Activated naive CD8-positive, alpha-beta T cell treated with anti-CD3 and anti-CD28 coated beads, Interleukin-2, amount 50 U/mL, for 24 hours (primary cell): Measurements from ENCODE around the gene ITPR2.

Source experiments
- ATAC-seq: fragments of 150-1000 bp; cut with Tn5 transposase; one replicate; pipeline ENCODE4 v1.10.0; 2021
- DNase-seq: peaks from one replicate; pipeline ENCODE4 v3.0.0; 2021
- H3K27ac Mint-ChIP-seq: one replicate; pipeline ENCODE4 v1.8.0; 2021; ENCODE audit warnings: mild to moderate bottlenecking, mixed read lengths
- H3K27me3 Mint-ChIP-seq: one replicate; pipeline ENCODE4 v1.8.0; 2021; ENCODE audit warnings: mixed read lengths
- H3K36me3 Mint-ChIP-seq: one replicate; pipeline ENCODE4 v1.8.0; 2021; ENCODE audit warnings: low read depth, mixed read lengths
- H3K4me1 Mint-ChIP-seq: one replicate; pipeline ENCODE4 v1.8.0; 2021; ENCODE audit warnings: mixed read lengths
- H3K4me3 Mint-ChIP-seq: one replicate; pipeline ENCODE4 v1.8.0; 2021; ENCODE audit warnings: mild to moderate bottlenecking, moderate library complexity, mixed read lengths
- H3K9me3 Mint-ChIP-seq: one replicate; pipeline ENCODE4 v1.8.0; 2021; ENCODE audit warnings: mixed read lengths

The ITPR2 gene

DNA sequence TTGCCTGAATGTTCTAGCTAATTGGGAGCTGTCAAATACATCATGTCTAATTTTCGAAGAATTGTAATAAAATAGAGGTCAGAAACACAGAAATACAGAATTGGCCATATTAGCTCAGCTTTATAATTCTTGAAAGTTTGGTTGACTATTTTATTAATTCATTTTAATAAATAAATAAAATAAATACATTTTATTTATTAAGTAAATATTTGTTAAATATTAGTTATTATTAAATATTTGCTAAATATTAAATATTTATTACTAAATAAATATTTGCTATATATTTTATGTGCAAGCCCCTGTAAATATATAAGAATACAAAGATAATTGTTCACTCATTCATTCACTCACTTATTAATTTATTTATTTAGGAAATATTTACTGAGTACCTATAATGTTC, 406.3 kb downstream of the ITPR2 start:
- Mint-ChIP-seq H3K27me3 (no peaks in the 10 kb centered on the region), H3K4me1 (no peaks in the 10 kb centered on the region), H3K4me3 (no peak overlapping the region), H3K27ac (no peak overlapping the region), H3K36me3 (peaks cover 8% of the 10 kb centered on the region), H3K9me3 (no peaks in the 10 kb centered on the region)
- ATAC-seq (no peak), DNase-seq (no peak)

GRCh38 chr12:26425587-26426260, 407.3 kb downstream of the ITPR2 start:
- Mint-ChIP-seq H3K36me3 (peaks cover 14% of the 10 kb centered on the region), H3K4me1 (no peaks in the 10 kb centered on the region), H3K27ac (no peak overlapping the region), H3K4me3 (no peak overlapping the region), H3K9me3 (no peaks in the 10 kb centered on the region), H3K27me3 (no peaks in the 10 kb centered on the region)
- ATAC-seq = no peak
- no peak for DNase-seq

DNA sequence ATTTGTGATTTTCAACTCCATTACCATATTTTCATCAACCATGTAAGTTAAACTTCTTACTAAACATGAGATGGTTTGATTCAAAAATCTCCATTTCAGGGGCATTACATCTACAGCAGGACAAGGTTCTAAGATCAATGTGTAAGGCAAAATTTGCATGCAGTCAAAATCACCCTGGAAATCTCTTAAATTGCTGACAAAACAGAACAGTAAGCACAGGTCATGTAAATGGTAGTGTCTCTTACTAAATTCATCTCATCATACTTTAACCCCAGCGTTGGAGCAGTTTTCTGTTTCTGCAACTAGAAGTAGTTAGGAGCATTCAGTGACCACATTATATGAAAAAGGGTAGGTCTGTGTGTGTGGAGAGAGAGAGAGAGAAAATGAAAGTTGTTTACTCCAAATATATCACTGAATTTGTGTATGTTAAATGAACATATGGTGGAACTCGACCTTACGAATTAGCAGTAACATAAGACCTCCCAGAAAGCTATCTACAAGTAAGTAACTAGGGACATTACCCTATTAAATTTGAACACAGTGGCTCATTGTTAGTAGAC, 410.1 kb downstream of the ITPR2 start:
- no peaks in the 10 kb centered on the region for H3K4me1 Mint-ChIP-seq
- DNase-seq = no peak
- H3K9me3 Mint-ChIP-seq = no peaks in the 10 kb centered on the region
- no peak overlapping the region for H3K4me3 Mint-ChIP-seq
- no peaks in the 10 kb centered on the region for H3K27me3 Mint-ChIP-seq
- no peak overlapping the region for H3K27ac Mint-ChIP-seq
- peaks cover 26% of the 10 kb centered on the region for H3K36me3 Mint-ChIP-seq
- ATAC-seq = no peak

DNA sequence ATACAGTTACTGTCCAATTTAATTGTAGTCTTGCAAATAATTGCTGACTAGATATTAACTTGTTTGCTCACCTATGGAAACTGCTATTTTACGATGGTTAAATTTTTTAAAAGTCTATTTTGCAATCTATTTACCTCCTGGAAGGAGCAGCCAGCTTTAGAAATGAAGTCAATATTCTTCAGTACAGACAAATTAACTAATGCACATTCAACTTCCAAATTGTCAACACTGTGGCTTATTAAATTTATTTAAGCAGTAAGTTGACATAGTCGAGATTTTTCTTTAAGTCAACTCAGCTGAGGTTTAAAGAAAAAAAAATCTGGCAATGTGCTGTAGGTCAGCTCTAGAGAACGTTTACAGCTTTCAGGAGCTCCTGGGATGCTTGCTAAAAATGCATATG, 416.4 kb downstream of the ITPR2 start:
- Mint-ChIP-seq H3K4me1 (no peaks in the 10 kb centered on the region), H3K9me3 (no peaks in the 10 kb centered on the region), H3K36me3 (peaks cover 26% of the 10 kb centered on the region), H3K27ac (no peak overlapping the region), H3K27me3 (no peaks in the 10 kb centered on the region), H3K4me3 (no peak overlapping the region)
- ATAC-seq = no peak
- DNase-seq = no peak

DNA sequence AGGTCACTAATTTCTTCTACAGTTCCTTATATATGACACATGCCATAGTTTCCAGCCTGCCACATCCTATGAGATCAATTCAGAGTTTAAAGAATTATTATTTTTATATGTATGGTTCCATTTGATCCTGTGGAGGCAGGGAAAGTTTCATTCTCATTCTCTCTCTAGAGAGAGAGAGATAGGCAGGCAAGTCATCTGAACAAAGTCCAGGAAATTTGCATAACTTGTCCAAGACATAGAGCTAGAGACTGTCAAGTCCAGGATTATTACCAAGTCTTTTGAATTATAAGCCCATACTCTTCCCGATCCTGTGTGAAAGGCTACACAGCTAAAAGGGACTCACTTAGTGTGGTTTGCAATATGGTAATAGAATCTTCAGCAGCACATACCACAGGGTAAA, 422.3 kb downstream of the ITPR2 start:
- H3K27ac Mint-ChIP-seq = no peak overlapping the region
- H3K4me3 Mint-ChIP-seq = no peak overlapping the region
- H3K4me1 Mint-ChIP-seq = no peaks in the 10 kb centered on the region
- H3K9me3 Mint-ChIP-seq = no peaks in the 10 kb centered on the region
- H3K27me3 Mint-ChIP-seq = no peaks in the 10 kb centered on the region
- DNase-seq (no peak), ATAC-seq (no peak)
- H3K36me3 Mint-ChIP-seq = peaks cover 14% of the 10 kb centered on the region

GRCh38 chr12:26406813-26407212, 426.2 kb downstream of the ITPR2 start:
- Mint-ChIP-seq H3K4me3 (no peak overlapping the region), H3K36me3 (peaks cover 11% of the 10 kb centered on the region), H3K27ac (no peak overlapping the region), H3K4me1 (no peaks in the 10 kb centered on the region), H3K9me3 (no peaks in the 10 kb centered on the region), H3K27me3 (no peaks in the 10 kb centered on the region)
- no peak for DNase-seq
- no peak for ATAC-seq

DNA sequence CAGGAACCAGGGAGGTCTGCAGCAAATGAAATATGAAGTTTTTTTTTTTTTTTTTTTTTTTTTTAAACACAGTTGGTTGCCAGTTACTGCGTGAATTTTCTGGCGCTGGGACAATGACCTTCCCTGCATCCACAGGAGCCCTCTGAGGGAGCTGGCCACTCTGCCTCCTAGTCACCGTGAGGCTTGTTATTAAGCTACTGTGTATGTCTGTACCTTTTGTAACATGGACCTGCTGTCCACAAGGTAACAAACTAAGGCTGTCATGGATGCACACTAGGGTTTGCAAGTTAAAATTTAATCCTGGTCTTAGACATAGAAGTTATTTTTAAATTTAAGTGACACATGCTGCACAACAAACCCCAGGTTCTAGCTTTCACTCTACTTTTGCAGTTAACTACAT, 426.6 kb downstream of the ITPR2 start:
- no peaks in the 10 kb centered on the region for H3K9me3 Mint-ChIP-seq

DNA sequence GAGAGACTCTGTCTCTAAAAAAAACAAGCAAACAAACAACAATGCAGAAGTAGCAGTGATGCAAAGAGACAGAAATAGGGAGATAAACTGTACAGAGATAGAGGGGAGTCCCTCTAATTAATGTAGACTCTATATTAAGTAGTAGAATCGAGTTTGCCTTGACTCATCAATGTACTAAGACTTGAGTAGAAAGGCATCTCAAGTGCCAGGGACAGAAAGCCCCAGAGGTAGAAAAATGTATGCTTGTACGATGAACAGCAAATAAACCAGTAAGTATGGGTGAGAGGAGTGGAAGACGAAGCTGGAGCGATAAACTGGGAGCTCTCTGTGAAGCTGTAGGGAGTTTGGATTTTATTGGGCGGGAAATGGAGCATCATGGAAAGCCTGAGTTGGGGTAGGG, 429.4 kb downstream of the ITPR2 start:
- DNase-seq (no peak), ATAC-seq (no peak)
- no peaks in the 10 kb centered on the region for H3K9me3 Mint-ChIP-seq
- no peak overlapping the region for H3K27ac Mint-ChIP-seq
- H3K36me3 Mint-ChIP-seq = peaks cover 6% of the 10 kb centered on the region
- no peaks in the 10 kb centered on the region for H3K4me1 Mint-ChIP-seq
- no peak overlapping the region for H3K4me3 Mint-ChIP-seq
- no peaks in the 10 kb centered on the region for H3K27me3 Mint-ChIP-seq

More for the DNA sequence above, 426.6 kb downstream of the ITPR2 start:
- no peak for DNase-seq
- no peaks in the 10 kb centered on the region for H3K27me3 Mint-ChIP-seq
- H3K36me3 Mint-ChIP-seq = peaks cover 11% of the 10 kb centered on the region
- no peak overlapping the region for H3K27ac Mint-ChIP-seq
- H3K4me3 Mint-ChIP-seq = no peak overlapping the region
- no peak for ATAC-seq
- no peaks in the 10 kb centered on the region for H3K4me1 Mint-ChIP-seq

- DNase-seq (no peak), ATAC-seq (peak; percentile 28)
- Mint-ChIP-seq H3K4me1 (no peaks in the 10 kb centered on the region), H3K27me3 (no peaks in the 10 kb centered on the region), H3K27ac (no peak overlapping the region), H3K4me3 (no peak overlapping the region), H3K36me3 (peaks cover 3% of the 10 kb centered on the region), H3K9me3 (no peaks in the 10 kb centered on the region)
Measured at GRCh38 chr12:26402648-26403047, 430.3 kb downstream of the ITPR2 start.

DNA sequence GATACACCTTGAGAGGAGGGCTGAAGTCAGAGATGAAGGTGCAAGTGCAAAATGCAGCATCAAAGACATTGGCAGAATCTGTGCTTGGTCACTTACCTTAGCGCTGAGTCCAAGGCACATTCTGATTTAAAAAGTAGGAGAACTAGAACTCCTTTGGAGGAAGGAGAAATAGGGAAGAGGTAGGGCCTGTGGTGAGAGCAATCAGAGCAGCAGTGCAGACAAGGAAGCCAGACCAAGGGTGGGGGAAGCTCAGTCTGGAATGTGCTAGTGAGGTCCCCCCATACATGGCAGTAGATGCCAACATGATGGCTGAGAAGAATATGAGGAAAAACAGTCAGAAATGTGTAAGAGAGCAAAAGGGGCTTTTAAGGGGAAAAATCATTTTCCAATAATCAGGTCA, 431.1 kb downstream of the ITPR2 start:
- Mint-ChIP-seq H3K9me3 (no peaks in the 10 kb centered on the region), H3K27me3 (no peaks in the 10 kb centered on the region), H3K36me3 (peaks cover 2% of the 10 kb centered on the region), H3K4me1 (no peaks in the 10 kb centered on the region), H3K27ac (no peak overlapping the region), H3K4me3 (no peak overlapping the region)
- DNase-seq (no peak), ATAC-seq (no peak)

DNA sequence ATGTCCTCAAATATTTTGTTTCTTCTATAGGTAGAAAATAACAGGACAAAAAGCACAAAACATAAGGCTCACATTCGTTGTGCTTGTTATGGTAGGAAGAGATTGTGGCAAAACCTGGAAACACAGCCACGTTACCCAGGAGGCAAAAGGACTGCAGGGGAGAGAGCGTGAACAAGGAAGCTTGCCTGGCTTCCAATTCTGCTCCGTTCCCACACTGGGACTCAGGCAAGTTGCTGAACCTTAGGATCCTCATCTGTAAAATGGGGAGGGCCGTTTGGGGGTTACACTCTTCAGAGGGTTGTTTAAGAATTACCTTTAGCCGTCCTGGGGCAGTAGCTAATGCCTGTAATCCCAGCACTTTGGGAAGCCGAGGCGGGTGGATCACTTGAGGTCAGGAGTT, 432.4 kb downstream of the ITPR2 start:
- Mint-ChIP-seq H3K4me3 (no peak overlapping the region), H3K9me3 (no peaks in the 10 kb centered on the region), H3K4me1 (no peaks in the 10 kb centered on the region), H3K27me3 (no peaks in the 10 kb centered on the region), H3K36me3 (peaks cover 2% of the 10 kb centered on the region), H3K27ac (no peak overlapping the region)
- ATAC-seq (no peak), DNase-seq (no peak)

DNA sequence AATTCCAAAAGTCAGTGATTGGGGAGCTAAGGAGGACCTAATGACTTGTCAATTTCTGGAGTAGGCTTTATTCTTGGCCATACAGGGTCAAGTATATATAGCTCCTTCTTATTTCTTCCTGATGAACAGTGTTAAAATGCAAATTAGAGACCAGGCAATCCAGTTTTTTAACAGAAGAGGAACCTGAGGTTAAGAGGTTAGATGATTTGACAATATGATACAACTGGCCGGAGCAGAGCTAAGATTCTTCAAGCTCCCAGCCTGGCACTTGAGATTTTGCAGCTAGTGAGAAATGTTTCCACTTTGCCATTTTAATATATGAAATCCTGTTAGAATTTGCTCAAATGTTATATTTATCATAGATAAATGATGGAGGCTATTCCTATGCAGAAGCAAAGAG, 433.6 kb downstream of the ITPR2 start:
- Mint-ChIP-seq H3K9me3 (no peaks in the 10 kb centered on the region), H3K27me3 (no peaks in the 10 kb centered on the region), H3K4me3 (no peak overlapping the region), H3K27ac (no peak overlapping the region), H3K4me1 (no peaks in the 10 kb centered on the region), H3K36me3 (peaks cover 2% of the 10 kb centered on the region)
- ATAC-seq (no peak), DNase-seq (no peak)

- no peaks in the 10 kb centered on the region for H3K9me3 Mint-ChIP-seq
- H3K27me3 Mint-ChIP-seq = no peaks in the 10 kb centered on the region
- peaks cover 13% of the 10 kb centered on the region for H3K36me3 Mint-ChIP-seq
- no peak overlapping the region for H3K27ac Mint-ChIP-seq
- H3K4me3 Mint-ChIP-seq = no peak overlapping the region
- no peak for DNase-seq
- H3K4me1 Mint-ChIP-seq = no peaks in the 10 kb centered on the region
- peak; percentile 15 for ATAC-seq
Measured at GRCh38 chr12:26396402-26396801, 436.6 kb downstream of the ITPR2 start.

GRCh38 chr12:26389343-26389742, 443.7 kb downstream of the ITPR2 start:
- Mint-ChIP-seq H3K9me3 (no peaks in the 10 kb centered on the region), H3K4me1 (no peaks in the 10 kb centered on the region), H3K36me3 (peaks cover 53% of the 10 kb centered on the region), H3K27me3 (no peaks in the 10 kb centered on the region), H3K4me3 (no peak overlapping the region), H3K27ac (no peak overlapping the region)
- DNase-seq = no peak
- ATAC-seq = no peak

GRCh38 chr12:26384536-26384935, 448.5 kb downstream of the ITPR2 start:
- no peaks in the 10 kb centered on the region for H3K9me3 Mint-ChIP-seq
- H3K4me1 Mint-ChIP-seq = no peaks in the 10 kb centered on the region
- no peaks in the 10 kb centered on the region for H3K27me3 Mint-ChIP-seq
- ATAC-seq (no peak), DNase-seq (no peak)
- H3K36me3 Mint-ChIP-seq = peaks cover 57% of the 10 kb centered on the region
- no peak overlapping the region for H3K27ac Mint-ChIP-seq
- no peak overlapping the region for H3K4me3 Mint-ChIP-seq

GRCh38 chr12:26383041-26383440, 450.0 kb downstream of the ITPR2 start:
- Mint-ChIP-seq H3K4me1 (no peaks in the 10 kb centered on the region), H3K27me3 (no peaks in the 10 kb centered on the region), H3K36me3 (peaks cover 49% of the 10 kb centered on the region), H3K9me3 (no peaks in the 10 kb centered on the region), H3K27ac (no peak overlapping the region), H3K4me3 (no peak overlapping the region)
- DNase-seq (no peak), ATAC-seq (no peak)
